ENCODE measurements around the gene ERGIC3.

- TF ChIP-seq CTCF (conservative IDR thresholded peaks at IDR 0.05 in 1 of 2, IDR thresholded peaks at IDR 0.05 in 1 of 2; ENCODE audit: extremely low read depth in 1 of 2, insufficient read depth in 1 of 2, low read depth in 1 of 2, low read length in 2 of 2) (no peak), EZH2 (IDR thresholded peaks at IDR 0.05; ENCODE audit: borderline replicate concordance, low read length) (no peak)
Measured at GRCh38 chr20:35496481-35496880, 45.4 kb upstream of the ERGIC3 start.
